LNCAP (cell line): ENCODE measurements around the gene ARID5B.

Experiments used
- CTCF ChIP-seq: fragments of 450-650 bp; IDR thresholded peaks from 2 replicates; pipeline ENCODE4 v1.5.1; 2017; ENCODE audit warnings: mild to moderate bottlenecking

Gene ARID5B

GRCh38 chr10:61960396-61961120, 59.1 kb downstream of the ARID5B start:
- TF ChIP-seq CTCF, result no peak

- no peak for TF ChIP-seq CTCF
Observed at GRCh38 chr10:61961278-61961677, 59.8 kb downstream of the ARID5B start.

- TF ChIP-seq CTCF, result no peak
Observed at GRCh38 chr10:61962971-61963370, 61.5 kb downstream of the ARID5B start.

GRCh38 chr10:61963669-61964058, 62.2 kb downstream of the ARID5B start:
- no peak for TF ChIP-seq CTCF

GRCh38 chr10:61964059-61964709, 62.7 kb downstream of the ARID5B start:
- TF ChIP-seq CTCF, result no peak

- TF ChIP-seq CTCF, result no peak
Observed at GRCh38 chr10:61964949-61965702, 63.6 kb downstream of the ARID5B start.

GRCh38 chr10:61965703-61966395, 64.3 kb downstream of the ARID5B start:
- TF ChIP-seq CTCF, result no peak
